Endothelial cell of hepatic sinusoid (primary cell): ENCODE measurements around the gene FAM53A.

ENCODE experiments used
- in situ Hi-C: cut with HindIII; loops from 2 replicates; pipeline ENCODE4 v1.10.0; 2017; ENCODE audit warnings: low sequenced_read_pairs

The FAM53A gene

GRCh38 chr4:1627417-1628313 lies 56.4 kb downstream of the FAM53A start:
- in situ Hi-C loops = loop anchor here (25.0 kb wide), 2 partner anchors 215 to 465 kb away; partner anchors contain the start of genes NKX1-1 and SPON2

- in situ Hi-C loops = loop anchor here (25.0 kb wide), 2 partner anchors 215 to 465 kb away; partner anchors contain the start of genes NKX1-1 and SPON2
Measured at GRCh38 chr4:1626941-1627340, 57.2 kb downstream of the FAM53A start.

GRCh38 chr4:1626151-1626550 lies 58.0 kb downstream of the FAM53A start:
- in situ Hi-C loops = loop anchor here (25.0 kb wide), 2 partner anchors 214 to 464 kb away; partner anchors contain the start of genes NKX1-1 and SPON2

- in situ Hi-C loops = loop anchor here (25.0 kb wide), 2 partner anchors 213 to 463 kb away; partner anchors contain the start of genes NKX1-1 and SPON2
Measured at GRCh38 chr4:1625600-1626138, 58.4 kb downstream of the FAM53A start.

GRCh38 chr4:1624519-1624910 lies 59.6 kb downstream of the FAM53A start:
- in situ Hi-C loops = no loop called here

GRCh38 chr4:1623821-1624518 lies 60.1 kb downstream of the FAM53A start:
- in situ Hi-C loops = no loop called here

- in situ Hi-C loops = no loop called here
Measured at GRCh38 chr4:1623400-1623799, 60.7 kb downstream of the FAM53A start.

GRCh38 chr4:1622956-1623355 lies 61.2 kb downstream of the FAM53A start:
- in situ Hi-C loops = no loop called here

- in situ Hi-C loops = no loop called here
Measured at GRCh38 chr4:1622238-1622637, 61.9 kb downstream of the FAM53A start.

- in situ Hi-C loops = no loop called here
Measured at GRCh38 chr4:1621526-1621925, 62.6 kb downstream of the FAM53A start.

- in situ Hi-C loops = no loop called here
Measured at GRCh38 chr4:1619151-1619672, 64.9 kb downstream of the FAM53A start.

GRCh38 chr4:1618438-1618837 lies 65.7 kb downstream of the FAM53A start:
- in situ Hi-C loops = no loop called here

GRCh38 chr4:1616557-1616930 lies 67.6 kb downstream of the FAM53A start:
- in situ Hi-C loops = no loop called here

GRCh38 chr4:1615786-1616556 lies 68.1 kb downstream of the FAM53A start:
- in situ Hi-C loops = no loop called here

- in situ Hi-C loops = no loop called here
Measured at GRCh38 chr4:1614854-1615595, 69.1 kb downstream of the FAM53A start.

GRCh38 chr4:1614502-1614853 lies 69.6 kb downstream of the FAM53A start:
- in situ Hi-C loops = no loop called here

- in situ Hi-C loops = no loop called here
Measured at GRCh38 chr4:1614049-1614448, 70.1 kb downstream of the FAM53A start.

- in situ Hi-C loops = no loop called here
Measured at GRCh38 chr4:1613099-1613495, 71.0 kb downstream of the FAM53A start.

GRCh38 chr4:1612278-1613098 lies 71.6 kb downstream of the FAM53A start:
- in situ Hi-C loops = no loop called here
